ENCODE results near the gene CAP1.

DNA sequence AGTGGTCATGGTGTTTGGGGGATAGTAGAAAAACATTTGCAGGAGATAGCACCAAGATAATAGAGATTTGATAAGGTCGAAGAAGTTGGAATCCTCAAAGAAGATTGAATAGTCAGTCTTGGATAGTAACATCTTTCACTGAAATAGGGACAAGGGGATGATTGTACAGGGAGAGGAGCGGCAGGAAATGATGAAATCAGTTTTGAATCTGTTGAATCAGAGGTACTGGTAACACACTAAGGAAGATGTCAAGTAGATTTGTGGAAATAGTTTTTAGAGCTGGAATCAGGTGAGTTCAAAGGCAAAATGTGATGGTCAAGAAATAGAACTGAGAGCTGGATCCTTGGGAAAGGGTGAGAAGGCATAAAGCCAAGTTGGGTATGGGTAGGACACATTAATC is 26.5 kb downstream of the CAP1 start:
- TF ChIP-seq EZH2 (IDR thresholded peaks at IDR 0.05; ENCODE audit: insufficient read depth, poor library complexity, severe bottlenecking) (no peak), EZH2phosphoT487 (IDR thresholded peaks at IDR 0.05; ENCODE audit: insufficient read depth, low read depth) (no peak)
